Embryonic facial prominence (tissue), 1 donor: ENCODE data around the gene YTHDF2.

Experiments
- DNase-seq: peaks from one replicate; pipeline ENCODE4 v3.0.0-alpha.2; 2016; ENCODE audit errors: extremely low spot score

The YTHDF2 gene

DNA sequence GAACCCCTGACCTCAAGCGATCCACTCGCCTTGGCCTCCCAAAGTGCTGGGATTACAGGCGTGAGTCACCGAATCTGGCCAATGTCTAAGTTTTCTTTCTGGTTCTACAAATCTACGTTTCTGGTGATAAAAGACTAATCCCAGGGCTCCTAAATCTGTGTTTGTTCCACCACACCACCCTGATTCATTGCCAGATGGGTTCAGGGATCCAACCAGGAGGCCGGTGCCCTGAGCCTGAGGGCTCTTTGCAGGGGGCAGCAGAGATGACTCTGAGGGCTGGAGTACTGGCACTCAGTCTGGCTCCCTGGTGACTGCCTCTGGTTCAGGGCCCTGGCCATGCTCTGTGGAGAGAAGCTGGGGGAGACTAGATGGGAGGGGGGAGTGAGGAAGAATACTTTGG lies 64.7 kb downstream of the YTHDF2 start:
- no peak for DNase-seq

DNA sequence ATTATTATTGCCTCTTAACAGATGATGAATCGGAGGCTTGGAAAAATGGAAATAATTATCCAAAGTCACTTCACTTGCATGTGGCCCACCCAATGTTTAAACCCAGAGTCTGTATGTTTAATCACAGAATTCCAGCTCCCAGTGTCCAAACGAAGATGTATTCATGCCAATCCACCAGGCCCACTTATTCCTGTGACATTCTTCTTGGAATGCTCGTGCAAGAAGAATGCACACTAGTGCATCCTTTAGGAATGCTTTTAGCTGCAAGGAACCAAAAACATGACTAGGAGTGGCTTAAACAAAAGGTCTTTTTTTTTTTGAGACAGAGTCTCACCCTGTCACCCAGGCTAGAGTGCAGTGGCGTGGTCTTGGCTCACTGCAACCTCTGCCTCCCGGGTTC lies 66.3 kb downstream of the YTHDF2 start:
- DNase-seq: no peak

DNA sequence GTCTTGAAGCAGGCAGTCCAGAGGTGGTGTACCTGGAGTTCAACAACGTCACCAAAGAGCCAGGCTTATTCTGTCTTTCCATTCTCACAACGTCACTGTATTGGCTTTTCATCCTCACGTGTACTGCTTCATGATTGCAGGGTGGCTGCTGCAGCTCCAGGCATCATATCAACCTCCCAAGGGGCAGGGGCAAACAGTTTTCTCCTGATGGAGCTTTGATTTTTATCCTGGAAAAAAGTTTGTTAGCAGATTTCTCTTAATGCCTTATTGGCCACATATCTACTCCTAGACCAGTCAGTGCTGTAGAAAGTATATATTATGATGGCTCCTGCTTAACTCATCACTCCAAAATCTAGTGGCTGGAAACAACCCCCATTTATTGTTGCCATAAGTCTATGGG lies 66.9 kb downstream of the YTHDF2 start:
- no peak for DNase-seq

DNA sequence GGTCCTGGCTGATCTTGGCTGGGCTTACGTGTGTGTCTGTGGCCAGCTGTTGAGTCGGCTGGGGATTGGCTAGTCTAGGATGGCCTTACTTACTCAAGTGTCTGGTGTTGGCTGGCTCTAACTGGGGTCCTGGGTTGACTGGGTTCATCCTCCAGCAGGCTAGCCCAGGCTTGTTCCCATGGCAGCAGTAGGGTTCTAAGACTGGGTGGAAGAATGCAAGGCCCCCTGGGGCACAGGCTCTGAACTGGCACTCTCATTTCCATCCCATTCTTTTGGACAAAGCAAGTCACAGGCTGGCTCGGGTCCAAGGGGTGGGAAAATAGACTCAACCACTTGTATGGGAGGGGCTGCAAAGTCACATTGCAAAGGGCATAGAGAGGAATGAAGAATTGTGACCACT lies 67.3 kb downstream of the YTHDF2 start:
- no peak for DNase-seq

DNA sequence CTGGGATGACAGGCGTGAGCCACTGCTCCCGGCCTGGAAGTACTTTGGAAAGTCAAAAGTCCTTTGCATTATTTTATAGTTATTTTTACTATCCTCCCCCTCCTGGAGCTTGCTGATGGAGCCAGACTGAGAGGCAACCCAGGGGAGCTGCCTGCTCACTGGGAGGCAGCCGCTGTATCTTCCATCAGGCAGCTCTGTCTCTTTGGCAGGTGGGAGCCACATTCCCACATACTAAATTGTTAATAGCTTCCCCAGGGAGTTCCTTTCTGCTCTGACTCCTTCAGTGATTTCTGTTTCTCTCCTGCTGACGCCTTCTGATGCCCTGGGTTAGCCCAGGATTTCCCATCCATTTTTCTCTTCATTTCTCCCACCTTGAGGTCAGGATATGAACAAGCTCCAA lies 70.3 kb downstream of the YTHDF2 start:
- DNase-seq: no peak

DNA sequence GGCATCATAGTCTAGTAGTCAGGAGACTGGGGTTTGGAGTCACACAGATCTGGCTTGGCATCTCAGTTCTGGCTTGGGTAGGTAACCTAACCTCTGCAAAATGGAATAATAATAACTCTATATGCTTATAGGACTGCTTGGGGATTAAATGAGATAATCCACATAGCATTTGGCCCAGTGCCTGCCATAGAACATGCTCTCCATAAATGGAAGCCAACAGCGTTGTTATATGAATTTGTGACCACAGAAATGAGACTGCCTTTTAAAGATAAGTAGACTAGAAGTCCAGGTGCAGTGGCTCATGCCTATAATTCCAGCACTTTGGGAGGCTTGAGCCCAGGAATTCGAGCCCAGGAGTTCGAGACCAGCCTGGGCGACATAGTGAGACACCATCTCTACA lies 71.2 kb downstream of the YTHDF2 start:
- no peak for DNase-seq

DNA sequence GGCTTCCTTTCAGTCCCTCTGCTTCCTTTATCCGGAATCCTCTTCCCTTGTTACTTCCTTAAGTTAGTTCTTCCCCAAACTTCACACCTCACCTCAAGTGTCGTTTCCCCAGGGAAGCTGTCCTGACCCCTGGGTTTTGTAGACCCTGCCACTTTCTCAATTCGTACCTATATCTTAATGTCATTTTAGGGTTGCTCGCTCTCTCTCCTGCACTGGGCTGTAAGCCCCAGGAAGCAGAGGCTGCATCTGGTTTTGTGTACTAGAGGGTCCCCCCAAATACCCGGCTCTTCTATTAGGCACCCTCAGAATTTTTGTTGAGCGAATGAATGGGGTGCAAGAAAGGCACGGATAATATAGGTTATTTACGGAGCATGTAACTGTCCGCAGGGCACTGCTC lies 74.6 kb downstream of the YTHDF2 start:
- no peak for DNase-seq

DNA sequence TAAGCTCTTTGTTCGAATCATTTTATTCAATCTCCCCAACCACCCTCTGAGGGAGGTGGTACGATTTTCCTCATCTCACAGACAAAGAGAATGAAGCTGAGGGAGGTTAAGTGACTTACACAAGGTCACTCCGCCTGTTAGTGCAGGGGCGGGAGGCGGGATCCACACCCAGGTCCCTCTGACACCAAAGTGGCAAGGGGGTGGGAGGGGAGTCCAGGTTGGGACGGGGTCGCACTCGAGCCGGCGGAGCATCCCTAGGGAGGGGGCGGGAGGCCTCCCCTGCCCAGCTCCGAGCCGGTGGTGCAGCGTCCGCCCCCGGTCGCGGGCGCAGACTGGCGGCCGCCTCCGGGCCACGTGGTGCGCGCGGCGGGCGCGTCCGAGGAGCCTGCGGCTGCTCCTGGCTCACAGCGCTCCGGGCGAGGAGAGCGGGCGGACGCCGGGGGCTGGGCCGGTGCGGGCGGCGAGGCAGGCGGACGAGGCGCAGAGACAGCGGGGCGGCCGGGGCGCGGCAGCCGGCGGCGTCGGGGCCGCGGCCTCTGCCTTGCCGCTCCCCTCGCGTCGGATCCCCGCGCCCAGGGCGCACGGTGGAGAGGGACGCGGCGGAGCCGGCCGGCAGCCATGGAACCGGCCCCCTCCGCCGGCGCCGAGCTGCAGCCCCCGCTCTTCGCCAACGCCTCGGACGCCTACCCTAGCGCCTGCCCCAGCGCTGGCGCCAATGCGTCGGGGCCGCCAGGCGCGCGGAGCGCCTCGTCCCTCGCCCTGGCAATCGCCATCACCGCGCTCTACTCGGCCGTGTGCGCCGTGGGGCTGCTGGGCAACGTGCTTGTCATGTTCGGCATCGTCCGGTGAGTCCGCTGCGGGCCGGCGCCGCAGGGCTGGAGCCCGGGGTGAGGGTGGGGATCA lies 75.3 kb downstream of the YTHDF2 start, which contains the start of gene OPRD1:
Gene OPRD1, plus strand, starts transcription at position 405 of the 903 bp plus-strand sequence. Its CDS starts 214 bp downstream, at position 619.
- no peak for DNase-seq

DNA sequence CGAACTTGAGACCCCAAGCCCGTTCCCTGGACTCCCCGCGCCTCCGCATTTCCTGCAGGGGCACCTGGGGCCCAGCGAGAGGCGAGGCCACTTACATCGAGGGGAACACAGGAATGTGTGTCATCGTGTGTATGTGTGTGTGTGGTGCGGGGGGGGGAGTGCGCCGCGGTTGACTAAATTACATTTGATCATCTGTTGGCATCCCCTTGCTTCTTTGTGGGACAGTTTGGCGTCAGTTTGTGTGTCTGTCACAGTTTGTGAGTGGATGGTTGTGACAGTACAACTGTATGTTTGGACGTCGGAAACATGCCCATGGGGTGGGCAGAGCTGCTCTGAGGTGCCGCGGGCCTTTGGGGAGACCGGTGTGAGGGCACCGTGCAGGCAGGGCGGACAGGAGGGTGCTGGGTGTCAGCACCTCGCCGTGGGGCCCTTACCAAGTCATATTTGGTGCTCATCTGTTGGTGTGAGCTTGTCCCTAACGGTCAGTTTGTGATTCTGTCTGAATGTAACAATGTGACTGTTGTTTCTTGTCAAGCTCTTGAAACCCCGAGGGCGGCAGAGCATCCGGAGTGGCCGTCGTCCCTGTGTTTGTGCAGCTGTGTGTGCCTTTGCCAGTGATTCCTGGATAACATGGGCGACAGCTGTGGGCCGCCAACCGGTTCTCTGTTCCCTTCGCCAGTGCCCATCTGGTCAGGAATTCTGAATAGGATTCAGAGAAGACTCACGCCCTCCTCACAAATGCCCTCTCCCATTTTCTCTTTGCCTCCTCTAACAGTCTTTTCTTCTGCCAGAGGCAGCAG lies 76.1 kb downstream of the YTHDF2 start:
- no peak for DNase-seq

DNA sequence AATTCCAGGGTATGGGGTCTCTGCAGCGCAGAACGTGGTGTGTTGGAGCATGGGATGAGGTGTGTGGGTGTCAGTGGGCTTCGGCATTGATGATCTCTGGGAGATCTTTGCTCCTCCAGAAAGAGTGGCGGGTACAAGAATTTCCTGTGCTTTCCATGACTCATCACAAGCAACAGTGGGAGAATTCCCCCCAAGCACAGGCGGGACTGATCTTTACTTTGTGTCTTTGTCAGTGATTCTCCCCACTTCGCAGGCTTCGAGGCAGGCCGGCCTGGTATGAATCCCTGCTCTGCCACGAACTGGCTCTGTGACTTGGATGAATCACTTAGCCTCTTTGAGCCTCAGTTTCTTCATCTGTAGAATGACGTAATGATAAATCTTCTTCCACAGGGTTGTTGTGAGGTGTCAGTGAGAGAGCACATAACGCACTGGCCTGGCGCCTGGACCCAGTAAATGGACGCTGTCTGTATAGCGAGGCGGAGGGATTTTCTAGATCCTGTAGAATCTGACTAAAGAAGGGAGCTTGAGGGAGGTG lies 77.3 kb downstream of the YTHDF2 start:
- DNase-seq: no peak

DNA sequence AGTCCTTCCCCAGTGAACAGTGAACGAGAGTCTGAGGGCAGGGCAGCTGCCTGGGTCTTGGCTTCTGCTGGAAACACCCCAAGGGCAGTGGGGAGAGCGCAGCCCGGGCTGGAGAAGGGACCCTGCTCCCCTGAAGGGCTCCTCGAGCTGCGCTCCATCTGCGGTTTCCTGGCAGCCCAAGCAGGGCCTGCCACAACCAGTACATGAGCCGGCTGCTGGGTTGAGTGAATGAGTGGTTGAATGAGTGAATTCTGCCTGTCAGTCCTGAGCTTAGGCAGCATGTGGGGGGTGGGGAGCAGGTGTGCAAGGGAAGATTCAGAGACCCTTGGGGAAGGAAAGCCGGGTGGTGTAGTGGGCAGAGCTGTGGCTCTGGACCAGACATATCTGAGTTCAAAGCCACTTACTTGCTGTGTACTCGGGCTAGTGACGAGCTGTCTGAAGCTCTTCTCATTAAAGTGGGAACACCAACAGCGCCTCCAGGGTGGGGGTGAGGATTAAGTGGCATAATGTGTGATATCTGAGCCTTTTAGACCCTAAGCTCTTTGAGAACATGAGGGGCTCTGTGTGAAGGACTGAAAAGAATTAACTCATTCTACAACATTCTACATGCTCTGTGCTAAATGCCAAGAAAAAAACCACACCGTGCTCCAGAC lies 78.9 kb downstream of the YTHDF2 start:
- DNase-seq: no peak

DNA sequence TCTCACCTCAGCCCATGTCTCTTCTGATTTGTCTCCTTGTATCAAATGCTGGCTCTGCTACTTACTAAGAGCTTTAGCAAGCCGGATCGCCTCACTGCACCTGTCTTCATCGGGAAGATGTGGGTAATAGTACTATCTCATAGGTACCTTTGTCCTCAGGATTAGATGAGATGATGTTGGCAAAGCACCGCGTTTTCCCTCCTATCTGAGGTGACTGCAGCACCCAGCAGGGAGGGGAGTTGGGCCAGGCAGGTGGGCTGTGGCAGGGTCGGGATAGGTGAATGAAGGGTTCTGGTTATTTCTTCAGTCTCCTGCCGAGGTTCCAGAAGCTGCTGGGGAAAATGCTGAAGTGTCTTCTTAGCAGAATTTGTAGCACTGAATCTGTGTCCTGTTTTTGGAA lies 80.4 kb downstream of the YTHDF2 start:
- no peak for DNase-seq

DNA sequence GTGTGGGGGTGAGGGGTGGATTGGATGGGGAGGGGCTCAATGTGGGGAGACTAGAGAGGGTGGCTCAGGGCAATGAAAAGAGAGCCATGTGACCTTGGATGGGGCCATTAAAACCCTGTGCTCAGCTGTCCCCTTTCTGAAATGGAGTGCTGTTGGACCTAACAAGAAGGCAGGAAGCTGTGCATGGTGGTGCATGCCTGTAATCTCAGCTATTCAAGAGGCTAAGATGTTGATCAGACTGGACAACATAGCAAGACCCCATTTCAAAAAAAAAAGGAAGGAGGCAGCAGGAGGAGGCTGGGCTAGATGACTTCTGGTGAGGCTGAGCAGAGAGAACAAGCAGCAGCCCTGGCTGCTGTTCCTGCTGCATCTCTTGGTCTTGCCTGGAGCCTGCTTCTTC lies 82.3 kb downstream of the YTHDF2 start:
- no peak for DNase-seq
